K562 (cell line): ENCODE data around the gene CARM1. TPM values are rescaled to one million over a fixed set of nuclear protein-coding genes. Genes with fewer than 3 reads are reported as not detected.
A peak's percentile ranks its signal among the peaks of the same experiment; 100 is the strongest.

Experiments used
- CHD1 ChIP-seq: fragments of 200-600 bp; sonication (generic); IDR thresholded peaks from one replicate; pipeline ENCODE4 v1.6.1; 2012; ENCODE audit warnings: mild to moderate bottlenecking, moderate library complexity, low read length, inconsistent platforms
- CREB1 ChIP-seq, 2 experiments: sonication (generic) in 1 of 2; formaldehyde crosslinking in 1 of 2; IDR thresholded peaks; 2 replicates each; pipeline versions ENCODE4 v1.6.1 to v1.8.0; 2012 to 2022; ENCODE audit warnings: inconsistent platforms in 1 of 2, mild to moderate bottlenecking in 1 of 2, missing genetic modification reagents in 1 of 2, moderate library complexity in 1 of 2
- ETV1 ChIP-seq: fragments of 450-650 bp; conservative IDR thresholded peaks from 2 replicates; pipeline ENCODE4 v1.6.1; 2016; ENCODE audit warnings: missing genetic modification characterization, control low read depth, low read depth, missing compliant biosample characterization
- HES1 ChIP-seq: fragments of 450-650 bp; IDR thresholded peaks from 2 replicates; pipeline ENCODE4 v1.6.1; 2016; ENCODE audit warnings: low read depth, mild to moderate bottlenecking, moderate library complexity
- PTRF ChIP-seq: fragments of 450-650 bp; IDR thresholded peaks from 2 replicates; pipeline ENCODE4 v1.6.1; 2016; ENCODE audit warnings: mild to moderate bottlenecking, missing genetic modification characterization, missing compliant biosample characterization
- RBM25 ChIP-seq: fragments of 200-400 bp; formaldehyde crosslinking; IDR thresholded peaks from 2 replicates; pipeline ENCODE4 v1.6.1; 2018; ENCODE audit warnings: low read length, low read depth, moderate library complexity; ENCODE audit not compliant: severe bottlenecking
- RBM34 ChIP-seq: fragments of 200-400 bp; formaldehyde crosslinking; IDR thresholded peaks from 2 replicates; pipeline ENCODE4 v1.6.1; 2018; ENCODE audit warnings: low read length, borderline replicate concordance; ENCODE audit not compliant: insufficient read depth
- SFPQ ChIP-seq: fragments of 200-400 bp; formaldehyde crosslinking; IDR thresholded peaks from 2 replicates; pipeline ENCODE4 v1.6.1; 2017; ENCODE audit warnings: mild to moderate bottlenecking, low read depth, low read length, moderate library complexity
- SMAD2 ChIP-seq: fragments of 150-350 bp; IDR thresholded peaks from 2 replicates; pipeline ENCODE4 v1.6.1; 2014; ENCODE audit warnings: low read depth, mild to moderate bottlenecking, low read length
- SNRNP70 ChIP-seq: fragments of 200-400 bp; formaldehyde crosslinking; optimal IDR thresholded peaks from 2 replicates; pipeline ENCODE3; 2017; ENCODE audit warnings: low read depth, low read length
- ZBTB40 ChIP-seq, 2 experiments: fragments of 450-650 bp in 1 of 2; sonication (generic) in 1 of 2; formaldehyde crosslinking in 1 of 2; IDR thresholded peaks; 2 replicates each; pipeline versions ENCODE4 v1.7.1 to v1.9.0; 2016 to 2022; ENCODE audit warnings: inconsistent platforms in 1 of 2, mild to moderate bottlenecking in 1 of 2, missing genetic modification reagents in 1 of 2
- ZNF224 ChIP-seq: sonication (generic); formaldehyde crosslinking; IDR thresholded peaks from 2 replicates; pipeline ENCODE4 v1.8.0; 2022; ENCODE audit warnings: mild to moderate bottlenecking, missing genetic modification reagents
- ZNF507 ChIP-seq: conservative IDR thresholded peaks from 2 replicates; pipeline ENCODE4 v1.6.1; 2017; ENCODE audit warnings: missing genetic modification characterization, missing compliant biosample characterization
- ZNF561 ChIP-seq: fragments of 450-650 bp; formaldehyde crosslinking; conservative IDR thresholded peaks from 2 replicates; pipeline ENCODE4 v1.4.0; 2020; ENCODE audit warnings: mild to moderate bottlenecking, moderate library complexity
- ZNF668 ChIP-seq: fragments of 250-450 bp; sonication (Bioruptor Pico); IDR thresholded peaks from 2 replicates; pipeline ENCODE4 v1.8.0; 2022; ENCODE audit warnings: mild to moderate bottlenecking, inconsistent platforms
- polyA plus RNA-seq, 8 experiments: library from polyadenylated mRNA; depleted of rRNA in 4 of 8; stranded (reverse) in 5 of 8; unstranded in 3 of 8; fragments of >200 nt; fragmentation: Nextera tagmentation in 2 of 8; fragmentation: Illumina TruSeq in 1 of 8; extraction: Ambion mirVana in 2 of 8; extraction: Trizol in 1 of 8; gene quantifications; 2 replicates each; pipeline versions ENCODE4 v1.2.1 to v1.2.3, GENCODE V29; 2011 to 2014; ENCODE audit warnings: inconsistent platforms in 1 of 8, missing spikeins in 1 of 8
- total RNA-seq, 7 experiments: library from RNA; depleted of rRNA in 6 of 7; stranded (reverse); fragments of >200 nt in 6 of 7; fragmentation: Illumina TruSeq in 2 of 7; extraction: Trizol in 2 of 7; gene quantifications; 2 replicates each; pipeline versions ENCODE4 v1.2.1 to v1.2.3, GENCODE V29; 2011 to 2021; ENCODE audit warnings: low replicate concordance in 1 of 7

CARM1 gene
- total and polyA plus RNA-seq, 9 of the 15 experiments (the other 6 are each of a cell fraction or from before 2014, with no cell fraction given), result 0.36 to 86.0 (median 29.7) TPM

- TF ChIP-seq HES1 (0 out of 2 replicates have a peak, but pooled peaks have one; percentile 12), ZNF668 (CRISPR knock-in tag) (no peak), PTRF (tag) (no peak), RBM34 (no peak), RBM25 (no peak), CHD1 (no peak), ETV1 (tag) (0 out of 2 replicates have a peak, but pooled peaks have one; percentile 27), ZNF507 (tag) (no peak), ZNF561 (no peak), SFPQ (no peak), ZNF224 (CRISPR knock-in tag) (no peak), CREB1 (IDR thresholded peaks at IDR 0.05) (no peak), CREB1 (CRISPR knock-in tag; IDR thresholded peaks at IDR 0.05) (peak; percentile 66), SNRNP70 (no peak), SMAD2 (no peak), ZBTB40 (IDR thresholded peaks at IDR 0.05) (no peak; the same call in 1 of the 2 replicates), ZBTB40 (CRISPR knock-in tag; IDR thresholded peaks at IDR 0.05) (no peak)
These were observed 8.1 kb upstream of the CARM1 start (continued) for GRCh38 chr19:10863107-10863717.
